ENCODE measurements around the gene SPATA31A6. TPM values are rescaled to one million over a fixed set of nuclear protein-coding genes. Genes with fewer than 3 reads are reported as not detected.
"Not testable (repeated sequence)": the region's sequence is repeated elsewhere in the genome, so short reads cannot be mapped to it uniquely, and the experiment has no call there.

The SPATA31A6 gene
- total and polyA plus RNA-seq, 2 of the 4 experiments (the other 2 are of a cell fraction), result not detected

- H3K56ac ChIP-seq (ENCODE audit: extremely low read depth, insufficient read depth, low read length); H3K27me3 ChIP-seq (ENCODE audit: control insufficient read depth, insufficient read depth, low read length); H3K9ac ChIP-seq (ENCODE audit: low read depth, low read length); H4K8ac ChIP-seq (ENCODE audit: low read depth in 2 of 2, low read length in 2 of 2); BruUV-seq (replicated peaks); H3K18ac ChIP-seq (ENCODE audit: low read depth, low read length); H4K91ac ChIP-seq (ENCODE audit: insufficient read depth, low read depth, low read length); H4K5ac ChIP-seq (ENCODE audit: low read depth, low read length); H2BK20ac ChIP-seq (ENCODE audit: low read depth, low read length); H2BK15ac ChIP-seq (ENCODE audit: low read depth, low read length); intact Hi-C loops (cut with micrococcal nuclease); H3K14ac ChIP-seq (replicated peaks; ENCODE audit: low read depth, low read length); H4K20me1 ChIP-seq (ENCODE audit: insufficient read depth, low read length); H3K4ac ChIP-seq (ENCODE audit: low read depth, low read length); H2BK120ac ChIP-seq (ENCODE audit: low read depth, low read length); CTCF ChIA-PET; H2AFZ ChIP-seq (replicated peaks; ENCODE audit: low read length, poor library complexity); H3K27ac ChIP-seq (ENCODE audit: insufficient read depth, low read length); dilution Hi-C loops (cut with HindIII; ENCODE audit: low sequenced_read_pairs, unreplicated experiment); H2BK5ac ChIP-seq (ENCODE audit: low read depth, low read length, poor library complexity, severe bottlenecking); in situ Hi-C loops (cut with MboI; ENCODE audit: low sequenced_read_pairs); H3K36me3 ChIP-seq (ENCODE audit: control insufficient read depth, insufficient read depth, low read length); H2AK9ac ChIP-seq (replicated peaks; ENCODE audit: low read depth, low read length, poor library complexity); DNase-seq; H3K9me1 ChIP-seq (ENCODE audit: insufficient read depth, low read length); ATAC-seq (ENCODE audit: low read depth); H3K4me2 ChIP-seq (ENCODE audit: low read depth, low read length); H3K4me3 ChIP-seq (ENCODE audit: insufficient read depth, low read depth, low read length); POLR2A ChIA-PET (ENCODE audit: unreplicated experiment); H3K79me1 ChIP-seq (ENCODE audit: low read depth in 1 of 2, low read length in 2 of 2); H3K4me1 ChIP-seq (ENCODE audit: control insufficient read depth, insufficient read depth, low read length); H3K23ac ChIP-seq (ENCODE audit: low read depth, low read length); H3K9me3 ChIP-seq (ENCODE audit: control insufficient read depth, insufficient read depth, low read length); H2AK5ac ChIP-seq (ENCODE audit: low read depth, low read length): not testable (repeated sequence)
- no CpG with 5 or more reads among the region's 4 CpGs for WGBS, 2 experiments (ENCODE audit: extremely low coverage in 2 of 2, insufficient read length in 1 of 2)
Measured at GRCh38 chr9:42233031-42233430, 49.6 kb downstream of the SPATA31A6 start.

- H3K27ac ChIP-seq (ENCODE audit: insufficient read depth, low read length); H3K9ac ChIP-seq (ENCODE audit: low read depth, low read length); H4K20me1 ChIP-seq (ENCODE audit: insufficient read depth, low read length); H2BK20ac ChIP-seq (ENCODE audit: low read depth, low read length); H4K8ac ChIP-seq (ENCODE audit: low read depth in 2 of 2, low read length in 2 of 2); H3K27me3 ChIP-seq (ENCODE audit: control insufficient read depth, insufficient read depth, low read length); H3K4me2 ChIP-seq (ENCODE audit: low read depth, low read length); H3K18ac ChIP-seq (ENCODE audit: low read depth, low read length); in situ Hi-C loops (cut with MboI; ENCODE audit: low sequenced_read_pairs); H3K9me1 ChIP-seq (ENCODE audit: insufficient read depth, low read length); H3K56ac ChIP-seq (ENCODE audit: extremely low read depth, insufficient read depth, low read length); H3K23ac ChIP-seq (ENCODE audit: low read depth, low read length); ATAC-seq (ENCODE audit: low read depth); H2AK5ac ChIP-seq (ENCODE audit: low read depth, low read length); dilution Hi-C loops (cut with HindIII; ENCODE audit: low sequenced_read_pairs, unreplicated experiment); H3K79me1 ChIP-seq (ENCODE audit: low read depth in 1 of 2, low read length in 2 of 2); H2AK9ac ChIP-seq (replicated peaks; ENCODE audit: low read depth, low read length, poor library complexity); DNase-seq; H2AFZ ChIP-seq (replicated peaks; ENCODE audit: low read length, poor library complexity); H4K5ac ChIP-seq (ENCODE audit: low read depth, low read length); H4K91ac ChIP-seq (ENCODE audit: insufficient read depth, low read depth, low read length); intact Hi-C loops (cut with micrococcal nuclease); H3K4me3 ChIP-seq (ENCODE audit: insufficient read depth, low read depth, low read length); BruUV-seq (replicated peaks); CTCF ChIA-PET; H3K4ac ChIP-seq (ENCODE audit: low read depth, low read length); H2BK120ac ChIP-seq (ENCODE audit: low read depth, low read length); H2BK15ac ChIP-seq (ENCODE audit: low read depth, low read length); H3K14ac ChIP-seq (replicated peaks; ENCODE audit: low read depth, low read length); H3K9me3 ChIP-seq (ENCODE audit: control insufficient read depth, insufficient read depth, low read length); POLR2A ChIA-PET (ENCODE audit: unreplicated experiment); H3K4me1 ChIP-seq (ENCODE audit: control insufficient read depth, insufficient read depth, low read length); H2BK5ac ChIP-seq (ENCODE audit: low read depth, low read length, poor library complexity, severe bottlenecking); H3K36me3 ChIP-seq (ENCODE audit: control insufficient read depth, insufficient read depth, low read length): not testable (repeated sequence)
Measured at GRCh38 chr9:42234610-42235009, 51.2 kb downstream of the SPATA31A6 start.

Measured in IMR-90 (cell line).